ENCODE measurements around the gene ZNF174. TPM values are rescaled to one million over a fixed set of nuclear protein-coding genes. Genes with fewer than 3 reads are reported as not detected.

The ZNF174 gene
- total and polyA plus RNA-seq, 4 donors: 8.6 to 15.8 (median 14.2) TPM

Other genes starting within 250 kb of the ZNF174 start
- gene OR1F1, start 213.0 kb upstream of the ZNF174 start, total RNA-seq: under 1 TPM in 1 of 2 donors, not detected in 1; 0.20 TPM
- 1 to 10 TPM; 1.8 to 2.4 TPM for gene OR1F1, start 213.0 kb upstream of the ZNF174 start, polyA plus RNA-seq (ENCODE audit: insufficient read length in 2 of 2)
- gene ZNF200, start 166.1 kb upstream of the ZNF174 start, total RNA-seq: 10 to 100 TPM in 1 of 2 donors, 1 to 10 TPM in 1; 9.8 to 14.9 TPM
- 10 to 100 TPM in 1 of 2 donors, 1 to 10 TPM in 1; 9.8 to 11.1 TPM for gene ZNF200, start 166.1 kb upstream of the ZNF174 start, polyA plus RNA-seq (ENCODE audit: insufficient read length in 2 of 2)
- gene MEFV, start 144.6 kb upstream of the ZNF174 start, total RNA-seq: 1 to 10 TPM in 1 of 2 donors, under 1 TPM in 1; 0.33 to 1.8 TPM
- gene MEFV, start 144.6 kb upstream of the ZNF174 start, polyA plus RNA-seq (ENCODE audit: insufficient read length in 2 of 2): under 1 TPM; 0.29 to 0.36 TPM
- 10 to 100 TPM; 34.5 to 44.8 TPM for gene ZNF263, start 117.7 kb upstream of the ZNF174 start, total RNA-seq
- gene ZNF263, start 117.7 kb upstream of the ZNF174 start, polyA plus RNA-seq (ENCODE audit: insufficient read length in 2 of 2): 10 to 100 TPM; 30.0 to 30.2 TPM
- gene TIGD7, start 95.8 kb upstream of the ZNF174 start, total RNA-seq: 10 to 100 TPM; 20.3 to 23.8 TPM
- 10 to 100 TPM; 12.0 to 14.0 TPM for gene TIGD7, start 95.8 kb upstream of the ZNF174 start, polyA plus RNA-seq (ENCODE audit: insufficient read length in 2 of 2)
- 10 to 100 TPM; 39.8 to 54.8 TPM for gene ZNF75A, start 95.7 kb upstream of the ZNF174 start, total RNA-seq
- gene ZNF75A, start 95.7 kb upstream of the ZNF174 start, polyA plus RNA-seq (ENCODE audit: insufficient read length in 2 of 2): 10 to 100 TPM; 40.5 to 53.6 TPM
- gene OR2C1, start 45.3 kb upstream of the ZNF174 start, total RNA-seq: 1 to 10 TPM in 1 of 2 donors, under 1 TPM in 1; 0.55 to 1.3 TPM
- under 1 TPM; 0.48 to 0.86 TPM for gene OR2C1, start 45.3 kb upstream of the ZNF174 start, polyA plus RNA-seq (ENCODE audit: insufficient read length in 2 of 2)
- 10 to 100 TPM in 1 of 2 donors, 1 to 10 TPM in 1; 9.7 to 16.1 TPM for gene ZSCAN32, start 211 bp upstream of the ZNF174 start, total RNA-seq
- 10 to 100 TPM; 17.7 to 18.2 TPM for gene ZSCAN32, start 211 bp upstream of the ZNF174 start, polyA plus RNA-seq (ENCODE audit: insufficient read length in 2 of 2)
- 1 to 10 TPM; 4.2 to 5.0 TPM for gene ZNF597, start 42.3 kb downstream of the ZNF174 start, total RNA-seq
- 1 to 10 TPM; 3.3 TPM for gene ZNF597, start 42.3 kb downstream of the ZNF174 start, polyA plus RNA-seq (ENCODE audit: insufficient read length in 2 of 2)
- 10 to 100 TPM; 14.8 to 18.5 TPM for gene NAA60, start 42.5 kb downstream of the ZNF174 start, total RNA-seq
- gene NAA60, start 42.5 kb downstream of the ZNF174 start, polyA plus RNA-seq (ENCODE audit: insufficient read length in 2 of 2): 10 to 100 TPM; 65.3 to 71.3 TPM
- not detected for gene C16orf90, start 94.3 kb downstream of the ZNF174 start, total RNA-seq
- gene C16orf90, start 94.3 kb downstream of the ZNF174 start, polyA plus RNA-seq (ENCODE audit: insufficient read length in 2 of 2): not detected
- 10 to 100 TPM; 29.0 to 50.7 TPM for gene CLUAP1, start 99.8 kb downstream of the ZNF174 start, total RNA-seq
- 10 to 100 TPM; 42.1 to 50.4 TPM for gene CLUAP1, start 99.8 kb downstream of the ZNF174 start, polyA plus RNA-seq (ENCODE audit: insufficient read length in 2 of 2)
- under 1 TPM; 0.59 to 0.88 TPM for gene NLRC3, start 176.2 kb downstream of the ZNF174 start, total RNA-seq
- gene NLRC3, start 176.2 kb downstream of the ZNF174 start, polyA plus RNA-seq (ENCODE audit: insufficient read length in 2 of 2): 1 to 10 TPM; 2.3 to 3.3 TPM
- 1 to 10 TPM; 6.2 to 6.9 TPM for gene SLX4, start 210.4 kb downstream of the ZNF174 start, total RNA-seq
- gene SLX4, start 210.4 kb downstream of the ZNF174 start, polyA plus RNA-seq (ENCODE audit: insufficient read length in 2 of 2): 10 to 100 TPM; 10.5 to 15.7 TPM

Measured in spinal cord (tissue), 4 donors.